GM12878 (cell line): Measurements from ENCODE around the gene CD300H.

Experiments used
- CBFB ChIP-seq: IDR thresholded peaks from 2 replicates; pipeline ENCODE4 v1.6.1; 2016; ENCODE audit warnings: antibody characterized with exemption, low read depth
- CBX3 ChIP-seq: fragments of 200-600 bp; sonication (generic); IDR thresholded peaks from 2 replicates; pipeline ENCODE4 v1.6.1; 2016; ENCODE audit warnings: low read depth, borderline replicate concordance
- HDAC2 ChIP-seq: fragments of 200-600 bp; sonication (generic); IDR thresholded peaks from 2 replicates; pipeline ENCODE4 v1.6.1; 2017
- POLR2A ChIP-seq: IDR thresholded peaks from 2 replicates; pipeline ENCODE4 v1.6.1; 2011; ENCODE audit warnings: low read depth, mild to moderate bottlenecking, low read length
- SUZ12 ChIP-seq: fragments of 200-600 bp; sonication (generic); IDR thresholded peaks from one replicate; pipeline ENCODE4 v1.6.1; 2018; ENCODE audit warnings: antibody characterized with exemption, mild to moderate bottlenecking; ENCODE audit not compliant: unreplicated experiment
- TBL1XR1 ChIP-seq: IDR thresholded peaks from 2 replicates; pipeline ENCODE4 v1.6.1; 2012; ENCODE audit warnings: low read depth, low read length, improper control_type of control experiment
- TF ChIP-seq, protein P1 (sequence below), 3 experiments: IDR thresholded peaks in 2 of 3; conservative IDR thresholded peaks in 1 of 3; 2 replicates each; pipeline ENCODE4 v1.5.1; 2011; ENCODE audit warnings: low read depth in 3 of 3, low read length in 3 of 3, mild to moderate bottlenecking in 3 of 3, control low read depth in 2 of 3, moderate library complexity in 2 of 3, inconsistent platforms in 1 of 3, mixed read lengths in 1 of 3; ENCODE audit not compliant: control insufficient read depth in 2 of 3, insufficient read depth in 1 of 3; ENCODE audit errors: extremely low read depth in 1 of 3
- TF ChIP-seq, protein P2 (sequence below): IDR thresholded peaks from 2 replicates; pipeline ENCODE4 v1.6.1; 2011; ENCODE audit warnings: low read depth, mild to moderate bottlenecking, low read length, moderate library complexity, borderline replicate concordance; ENCODE audit errors: extremely low read depth
- TF ChIP-seq, protein P3 (sequence below): IDR thresholded peaks from 2 replicates; pipeline ENCODE4 v1.6.1; 2012; ENCODE audit warnings: mild to moderate bottlenecking, low read depth, low read length

DNA sequence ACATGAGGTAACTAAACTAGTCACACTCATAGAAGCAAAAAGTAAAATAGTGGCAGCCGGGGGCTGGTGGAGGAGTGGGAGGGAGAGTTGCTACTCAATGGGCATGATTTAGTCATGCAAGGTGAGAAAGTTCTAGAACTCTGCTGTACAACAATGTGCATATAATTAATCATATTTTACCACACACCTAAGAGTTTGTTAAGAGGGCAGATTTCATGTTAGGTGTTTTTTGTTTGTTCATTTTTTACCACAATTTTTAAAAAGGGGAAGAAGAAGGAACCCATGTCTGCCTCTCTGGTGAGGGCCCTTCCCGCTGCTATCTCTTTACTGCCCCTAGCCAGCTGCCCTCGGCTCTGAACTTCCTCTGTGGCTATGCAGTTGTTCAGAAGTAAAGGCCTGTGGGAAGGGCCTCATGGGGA lies 47.3 kb downstream of the CD300H start:
- TF ChIP-seq CBFB (no peak), TBL1XR1 (no peak), HDAC2 (no peak), CBX3 (no peak), SUZ12 (no peak), POLR2A (no peak)
- TF ChIP-seq, protein P1, sequence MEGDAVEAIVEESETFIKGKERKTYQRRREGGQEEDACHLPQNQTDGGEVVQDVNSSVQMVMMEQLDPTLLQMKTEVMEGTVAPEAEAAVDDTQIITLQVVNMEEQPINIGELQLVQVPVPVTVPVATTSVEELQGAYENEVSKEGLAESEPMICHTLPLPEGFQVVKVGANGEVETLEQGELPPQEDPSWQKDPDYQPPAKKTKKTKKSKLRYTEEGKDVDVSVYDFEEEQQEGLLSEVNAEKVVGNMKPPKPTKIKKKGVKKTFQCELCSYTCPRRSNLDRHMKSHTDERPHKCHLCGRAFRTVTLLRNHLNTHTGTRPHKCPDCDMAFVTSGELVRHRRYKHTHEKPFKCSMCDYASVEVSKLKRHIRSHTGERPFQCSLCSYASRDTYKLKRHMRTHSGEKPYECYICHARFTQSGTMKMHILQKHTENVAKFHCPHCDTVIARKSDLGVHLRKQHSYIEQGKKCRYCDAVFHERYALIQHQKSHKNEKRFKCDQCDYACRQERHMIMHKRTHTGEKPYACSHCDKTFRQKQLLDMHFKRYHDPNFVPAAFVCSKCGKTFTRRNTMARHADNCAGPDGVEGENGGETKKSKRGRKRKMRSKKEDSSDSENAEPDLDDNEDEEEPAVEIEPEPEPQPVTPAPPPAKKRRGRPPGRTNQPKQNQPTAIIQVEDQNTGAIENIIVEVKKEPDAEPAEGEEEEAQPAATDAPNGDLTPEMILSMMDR (IDR thresholded peaks at IDR 0.05 in 2 of 3, conservative IDR thresholded peaks at IDR 0.05 in 1 of 3; ENCODE audit: control insufficient read depth in 2 of 3, extremely low read depth in 1 of 3, insufficient read depth in 1 of 3, low read depth in 3 of 3, low read length in 3 of 3) = no peak
- TF ChIP-seq, protein P2, sequence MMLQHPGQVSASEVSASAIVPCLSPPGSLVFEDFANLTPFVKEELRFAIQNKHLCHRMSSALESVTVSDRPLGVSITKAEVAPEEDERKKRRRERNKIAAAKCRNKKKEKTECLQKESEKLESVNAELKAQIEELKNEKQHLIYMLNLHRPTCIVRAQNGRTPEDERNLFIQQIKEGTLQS = no peak
- TF ChIP-seq, protein P3, sequence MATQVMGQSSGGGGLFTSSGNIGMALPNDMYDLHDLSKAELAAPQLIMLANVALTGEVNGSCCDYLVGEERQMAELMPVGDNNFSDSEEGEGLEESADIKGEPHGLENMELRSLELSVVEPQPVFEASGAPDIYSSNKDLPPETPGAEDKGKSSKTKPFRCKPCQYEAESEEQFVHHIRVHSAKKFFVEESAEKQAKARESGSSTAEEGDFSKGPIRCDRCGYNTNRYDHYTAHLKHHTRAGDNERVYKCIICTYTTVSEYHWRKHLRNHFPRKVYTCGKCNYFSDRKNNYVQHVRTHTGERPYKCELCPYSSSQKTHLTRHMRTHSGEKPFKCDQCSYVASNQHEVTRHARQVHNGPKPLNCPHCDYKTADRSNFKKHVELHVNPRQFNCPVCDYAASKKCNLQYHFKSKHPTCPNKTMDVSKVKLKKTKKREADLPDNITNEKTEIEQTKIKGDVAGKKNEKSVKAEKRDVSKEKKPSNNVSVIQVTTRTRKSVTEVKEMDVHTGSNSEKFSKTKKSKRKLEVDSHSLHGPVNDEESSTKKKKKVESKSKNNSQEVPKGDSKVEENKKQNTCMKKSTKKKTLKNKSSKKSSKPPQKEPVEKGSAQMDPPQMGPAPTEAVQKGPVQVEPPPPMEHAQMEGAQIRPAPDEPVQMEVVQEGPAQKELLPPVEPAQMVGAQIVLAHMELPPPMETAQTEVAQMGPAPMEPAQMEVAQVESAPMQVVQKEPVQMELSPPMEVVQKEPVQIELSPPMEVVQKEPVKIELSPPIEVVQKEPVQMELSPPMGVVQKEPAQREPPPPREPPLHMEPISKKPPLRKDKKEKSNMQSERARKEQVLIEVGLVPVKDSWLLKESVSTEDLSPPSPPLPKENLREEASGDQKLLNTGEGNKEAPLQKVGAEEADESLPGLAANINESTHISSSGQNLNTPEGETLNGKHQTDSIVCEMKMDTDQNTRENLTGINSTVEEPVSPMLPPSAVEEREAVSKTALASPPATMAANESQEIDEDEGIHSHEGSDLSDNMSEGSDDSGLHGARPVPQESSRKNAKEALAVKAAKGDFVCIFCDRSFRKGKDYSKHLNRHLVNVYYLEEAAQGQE = no peak
